ENCODE data around the gene SCARB1.

- TF ChIP-seq, protein P1, sequence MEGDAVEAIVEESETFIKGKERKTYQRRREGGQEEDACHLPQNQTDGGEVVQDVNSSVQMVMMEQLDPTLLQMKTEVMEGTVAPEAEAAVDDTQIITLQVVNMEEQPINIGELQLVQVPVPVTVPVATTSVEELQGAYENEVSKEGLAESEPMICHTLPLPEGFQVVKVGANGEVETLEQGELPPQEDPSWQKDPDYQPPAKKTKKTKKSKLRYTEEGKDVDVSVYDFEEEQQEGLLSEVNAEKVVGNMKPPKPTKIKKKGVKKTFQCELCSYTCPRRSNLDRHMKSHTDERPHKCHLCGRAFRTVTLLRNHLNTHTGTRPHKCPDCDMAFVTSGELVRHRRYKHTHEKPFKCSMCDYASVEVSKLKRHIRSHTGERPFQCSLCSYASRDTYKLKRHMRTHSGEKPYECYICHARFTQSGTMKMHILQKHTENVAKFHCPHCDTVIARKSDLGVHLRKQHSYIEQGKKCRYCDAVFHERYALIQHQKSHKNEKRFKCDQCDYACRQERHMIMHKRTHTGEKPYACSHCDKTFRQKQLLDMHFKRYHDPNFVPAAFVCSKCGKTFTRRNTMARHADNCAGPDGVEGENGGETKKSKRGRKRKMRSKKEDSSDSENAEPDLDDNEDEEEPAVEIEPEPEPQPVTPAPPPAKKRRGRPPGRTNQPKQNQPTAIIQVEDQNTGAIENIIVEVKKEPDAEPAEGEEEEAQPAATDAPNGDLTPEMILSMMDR (IDR thresholded peaks at IDR 0.05), result no peak
- TF ChIP-seq POLR2A (IDR thresholded peaks at IDR 0.05) (no peak), EP300 (IDR thresholded peaks at IDR 0.05; ENCODE audit: low read depth) (no peak), POLR2AphosphoS5 (IDR thresholded peaks at IDR 0.05) (no peak)
Measured at GRCh38 chr12:124756760-124757159, 106.9 kb downstream of the SCARB1 start.
